Brain microvascular endothelial cell (primary cell): ENCODE measurements around the gene GALNS.

Experiments used
- DNase-seq: peaks from one replicate; pipeline ENCODE4 v3.0.0-alpha.2; 2020
- H3K27ac ChIP-seq: fragments of 250-450 bp; sonication (Bioruptor Pico); 2 replicates; pipeline ENCODE4 v1.5.1; 2020; ENCODE audit warnings: mild to moderate bottlenecking, moderate library complexity
- H3K27me3 ChIP-seq: fragments of 250-450 bp; sonication (Bioruptor Pico); replicated peaks from 2 replicates; pipeline ENCODE4 v1.5.1; 2020; ENCODE audit warnings: mild to moderate bottlenecking
- H3K36me3 ChIP-seq: fragments of 250-450 bp; sonication (Bioruptor Pico); replicated peaks from 2 replicates; pipeline ENCODE4 v1.5.1; 2020; ENCODE audit warnings: mild to moderate bottlenecking
- H3K4me3 ChIP-seq: 2 replicates; pipeline ENCODE4 v1.5.1; 2011; ENCODE audit warnings: low read depth, mild to moderate bottlenecking, control low read depth, low read length, moderate library complexity
- in situ Hi-C: cut with HindIII; loops from 2 replicates; pipeline ENCODE4 v1.10.0; 2017; ENCODE audit warnings: low sequenced_read_pairs, low pct_ligation_motif_present
- TF ChIP-seq, protein P1 (sequence below): IDR thresholded peaks from 2 replicates; pipeline ENCODE4 v1.5.1; 2011; ENCODE audit warnings: low read depth, mild to moderate bottlenecking, moderate library complexity, low read length, control low read depth, inconsistent platforms; ENCODE audit errors: missing control alignments

The GALNS gene

DNA sequence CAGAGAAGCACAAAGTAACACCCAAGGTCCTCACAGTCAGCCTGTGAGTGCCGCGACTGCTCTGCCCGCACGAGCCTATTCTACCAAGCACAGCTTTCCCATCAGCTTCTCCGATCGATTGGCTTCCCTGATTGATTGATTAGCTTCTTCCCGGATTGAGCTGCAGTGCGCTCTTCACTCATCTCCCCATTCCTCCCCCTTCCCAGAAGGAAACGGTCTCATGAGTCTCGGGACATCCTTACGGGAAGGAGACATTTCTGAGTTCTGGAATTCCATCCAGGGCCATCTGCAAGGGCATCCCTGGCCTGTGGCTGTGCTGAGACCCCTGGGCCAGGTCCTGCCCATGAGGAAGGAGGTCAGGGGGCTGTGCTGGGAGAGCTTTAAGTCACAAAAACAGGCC is 89.8 kb downstream of the GALNS start:
- Histone ChIP-seq H3K4me3 (no peak overlapping the region), H3K27ac (no peak overlapping the region), H3K36me3 (peaks cover 12% of the 10 kb centered on the region), H3K27me3 (no peaks in the 10 kb centered on the region)
- in situ Hi-C loops: loop anchor here (25.0 kb wide), 1 partner anchor 395 kb away; the partner anchor contains the start of gene CDH15
- TF ChIP-seq, protein P1, sequence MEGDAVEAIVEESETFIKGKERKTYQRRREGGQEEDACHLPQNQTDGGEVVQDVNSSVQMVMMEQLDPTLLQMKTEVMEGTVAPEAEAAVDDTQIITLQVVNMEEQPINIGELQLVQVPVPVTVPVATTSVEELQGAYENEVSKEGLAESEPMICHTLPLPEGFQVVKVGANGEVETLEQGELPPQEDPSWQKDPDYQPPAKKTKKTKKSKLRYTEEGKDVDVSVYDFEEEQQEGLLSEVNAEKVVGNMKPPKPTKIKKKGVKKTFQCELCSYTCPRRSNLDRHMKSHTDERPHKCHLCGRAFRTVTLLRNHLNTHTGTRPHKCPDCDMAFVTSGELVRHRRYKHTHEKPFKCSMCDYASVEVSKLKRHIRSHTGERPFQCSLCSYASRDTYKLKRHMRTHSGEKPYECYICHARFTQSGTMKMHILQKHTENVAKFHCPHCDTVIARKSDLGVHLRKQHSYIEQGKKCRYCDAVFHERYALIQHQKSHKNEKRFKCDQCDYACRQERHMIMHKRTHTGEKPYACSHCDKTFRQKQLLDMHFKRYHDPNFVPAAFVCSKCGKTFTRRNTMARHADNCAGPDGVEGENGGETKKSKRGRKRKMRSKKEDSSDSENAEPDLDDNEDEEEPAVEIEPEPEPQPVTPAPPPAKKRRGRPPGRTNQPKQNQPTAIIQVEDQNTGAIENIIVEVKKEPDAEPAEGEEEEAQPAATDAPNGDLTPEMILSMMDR: no peak
- DNase-seq: no peak

DNA sequence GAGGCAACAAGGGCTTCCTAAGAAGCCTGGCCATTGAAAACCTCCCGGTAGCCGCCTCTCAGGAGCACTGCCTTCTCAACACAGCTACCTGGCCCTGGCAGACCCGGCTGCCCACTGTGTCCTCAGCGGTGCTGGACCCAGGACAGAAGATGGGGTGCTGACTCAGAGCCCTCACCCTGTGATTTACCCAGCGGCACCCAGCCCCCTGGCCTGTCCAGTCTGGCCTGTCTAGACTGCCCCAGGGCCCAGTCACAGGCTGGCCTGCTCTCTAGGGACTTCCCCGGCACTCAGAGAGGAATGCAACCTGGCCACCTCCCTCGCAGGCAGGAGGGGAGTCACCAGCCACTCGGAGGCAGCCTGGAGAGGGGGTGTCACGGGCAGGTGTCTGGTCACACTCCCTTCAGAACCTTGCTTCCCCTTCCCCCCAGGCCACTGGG is 91.8 kb downstream of the GALNS start:
- Histone ChIP-seq H3K27me3 (no peaks in the 10 kb centered on the region), H3K36me3 (peaks cover 17% of the 10 kb centered on the region), H3K27ac (no peak overlapping the region), H3K4me3 (no peak overlapping the region)
- peak; percentile 26 for DNase-seq
- in situ Hi-C loops: loop anchor here (25.0 kb wide), 1 partner anchor 397 kb away; the partner anchor contains the start of gene CDH15
- TF ChIP-seq, protein P1: no peak

DNA sequence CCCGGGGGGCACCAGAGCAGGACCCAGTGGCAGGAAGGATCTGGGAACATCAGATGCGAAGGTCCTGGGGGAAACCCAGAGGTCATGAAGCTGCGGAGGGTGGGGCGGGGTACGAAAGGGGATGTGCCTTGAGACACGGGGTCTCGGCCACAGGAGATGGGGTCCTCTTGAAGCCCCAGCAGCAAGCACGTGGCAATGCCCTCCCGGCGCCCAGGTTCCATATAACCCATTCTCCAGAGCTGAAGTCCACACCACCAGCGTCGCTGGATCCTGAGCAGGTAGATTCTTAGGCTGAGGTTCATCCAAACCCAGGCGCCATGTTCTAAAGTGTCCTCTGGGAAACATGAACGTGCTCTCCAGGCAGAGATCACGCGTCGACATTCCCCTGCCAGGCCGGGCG is 92.7 kb downstream of the GALNS start:
- no peaks in the 10 kb centered on the region for H3K27me3 ChIP-seq
- in situ Hi-C loops: loop anchor here (25.0 kb wide), 1 partner anchor 398 kb away; the partner anchor contains the start of gene CDH15
- no peak overlapping the region for H3K27ac ChIP-seq
- H3K4me3 ChIP-seq: no peak overlapping the region
- no peak for DNase-seq
- TF ChIP-seq, protein P1: no peak
- peaks cover 17% of the 10 kb centered on the region for H3K36me3 ChIP-seq
